G401.6 (cell line): ENCODE results near the gene SMARCC2.
"Not testable (repeated sequence)": the region's sequence is repeated elsewhere in the genome, so short reads cannot be mapped to it uniquely, and the experiment has no call there.

Experiments
- FAIRE-seq: peaks from 2 replicates; lab custom pipeline; 2012; peaks lifted over from hg19 to GRCh38; lab: Jason Lieb, UNC

SMARCC2 gene

GRCh38 chr12:56163533-56164344 is 25.5 kb downstream of the SMARCC2 start:
- FAIRE-seq, result no peak

- FAIRE-seq, result no peak
Measured at GRCh38 chr12:56162468-56163290, 26.6 kb downstream of the SMARCC2 start.

GRCh38 chr12:56161690-56162351 is 27.5 kb downstream of the SMARCC2 start:
- no peak for FAIRE-seq

- FAIRE-seq, result no peak
Measured at GRCh38 chr12:56160894-56161689, 28.2 kb downstream of the SMARCC2 start.

GRCh38 chr12:56160193-56160763 is 29.0 kb downstream of the SMARCC2 start:
- no peak for FAIRE-seq

GRCh38 chr12:56159482-56160192 is 29.6 kb downstream of the SMARCC2 start:
- no peak for FAIRE-seq

GRCh38 chr12:56158926-56159461 is 30.3 kb downstream of the SMARCC2 start:
- no peak for FAIRE-seq

GRCh38 chr12:56158029-56158925 is 31.0 kb downstream of the SMARCC2 start, which contains the start of gene MYL6:
TSS of gene MYL6 (plus strand) at chr12:56158359. CDS start at chr12:56158402, 43 bp downstream.
- FAIRE-seq, result peak; percentile 78

- FAIRE-seq, result peak; percentile 66
Measured at GRCh38 chr12:56157201-56158028, 31.9 kb downstream of the SMARCC2 start.

GRCh38 chr12:56156464-56157200 is 32.7 kb downstream of the SMARCC2 start:
- FAIRE-seq, result not testable (repeated sequence)

GRCh38 chr12:56155256-56155845 is 33.9 kb downstream of the SMARCC2 start:
- no peak for FAIRE-seq

- no peak for FAIRE-seq
Measured at GRCh38 chr12:56154818-56155217, 34.5 kb downstream of the SMARCC2 start.

- FAIRE-seq, result no peak
Measured at GRCh38 chr12:56154246-56154771, 35.0 kb downstream of the SMARCC2 start.

- no peak for FAIRE-seq
Measured at GRCh38 chr12:56153678-56154065, 35.6 kb downstream of the SMARCC2 start.

GRCh38 chr12:56152756-56153677 is 36.3 kb downstream of the SMARCC2 start:
- no peak for FAIRE-seq

- peak; percentile 88 for FAIRE-seq
Measured at GRCh38 chr12:56152132-56152755, 37.0 kb downstream of the SMARCC2 start, which contains the start of gene MYL6B. TSS of gene MYL6B (plus strand) at chr12:56152587. CDS start at chr12:56153919, 1,332 bp downstream.
